ENCODE results near the gene GEMIN2.

GRCh38 chr14:39097159-39097558 lies 17.0 kb upstream of the GEMIN2 start:
- TF ChIP-seq CTCF (IDR thresholded peaks at IDR 0.05; ENCODE audit: low read length) (no peak), EZH2 (IDR thresholded peaks at IDR 0.05; ENCODE audit: borderline replicate concordance, low read length) (no peak)

Measured in OCI-LY1 (cell line).